ENCODE measurements around the gene MEF2C.

GRCh38 chr5:88878976-88879375 is 4.0 kb downstream of the MEF2C start:
- no peak for TF ChIP-seq CTCF (IDR thresholded peaks at IDR 0.05)
- TF ChIP-seq POLR2A (IDR thresholded peaks at IDR 0.05): no peak
